Urothelium cell line (cell line): ENCODE results near the gene SMARCAD1.
"Not testable (repeated sequence)": the region's sequence is repeated elsewhere in the genome, so short reads cannot be mapped to it uniquely, and the experiment has no call there.

Source experiments
- DNase-seq: peaks from one replicate; pipeline ENCODE4 v3.0.0; 2011; ENCODE audit warnings: low spot score, mixed read lengths
- FAIRE-seq: peaks from 2 replicates; lab custom pipeline; 2011; peaks lifted over from hg19 to GRCh38; lab: Jason Lieb, UNC

Gene SMARCAD1

GRCh38 chr4:94285666-94286065 lies 78.0 kb downstream of the SMARCAD1 start:
- no peak for DNase-seq
- no peak for FAIRE-seq

DNA sequence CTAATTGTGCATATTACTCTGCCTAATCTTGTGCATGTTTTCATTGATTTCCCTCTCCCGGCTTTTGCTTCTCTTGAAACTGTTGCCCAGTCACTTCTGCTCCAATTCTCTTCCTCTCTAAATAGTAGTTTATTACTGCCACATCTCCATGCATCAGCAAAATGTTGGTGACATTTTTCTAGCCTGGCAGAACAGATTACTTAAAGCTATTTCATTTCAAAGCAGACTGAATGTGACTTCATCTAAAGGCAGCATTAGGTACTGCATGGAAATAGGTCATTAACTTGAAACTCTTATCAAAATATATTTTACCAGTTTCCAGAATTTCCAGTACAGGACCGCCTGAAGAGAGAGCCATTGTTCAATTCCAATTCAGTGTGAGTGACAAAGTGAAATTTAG lies 82.6 kb downstream of the SMARCAD1 start:
- FAIRE-seq = no peak
- DNase-seq = no peak

- not testable (repeated sequence) for DNase-seq, FAIRE-seq
Measured at GRCh38 chr4:94293981-94294380, 86.3 kb downstream of the SMARCAD1 start.

DNA sequence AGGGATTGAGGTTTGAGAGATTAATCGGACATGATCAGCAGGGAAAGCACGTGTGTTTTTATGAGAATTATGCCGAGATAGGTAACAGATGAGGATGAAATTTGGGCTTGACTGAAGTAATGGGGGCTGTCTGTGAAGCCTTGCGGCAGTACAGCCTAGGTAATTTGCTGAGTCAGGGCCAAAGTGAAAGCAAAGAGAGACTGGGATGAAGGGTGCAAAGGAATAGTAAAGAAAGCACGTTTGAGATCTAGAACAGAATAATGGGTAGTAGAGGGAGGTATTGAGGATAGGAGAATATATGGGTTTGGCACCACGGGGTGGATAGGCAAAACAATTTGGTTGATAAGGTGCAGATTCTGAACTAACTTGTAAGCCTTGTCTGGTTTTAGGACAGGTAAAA lies 87.8 kb downstream of the SMARCAD1 start:
- not testable (repeated sequence) for FAIRE-seq, DNase-seq

DNA sequence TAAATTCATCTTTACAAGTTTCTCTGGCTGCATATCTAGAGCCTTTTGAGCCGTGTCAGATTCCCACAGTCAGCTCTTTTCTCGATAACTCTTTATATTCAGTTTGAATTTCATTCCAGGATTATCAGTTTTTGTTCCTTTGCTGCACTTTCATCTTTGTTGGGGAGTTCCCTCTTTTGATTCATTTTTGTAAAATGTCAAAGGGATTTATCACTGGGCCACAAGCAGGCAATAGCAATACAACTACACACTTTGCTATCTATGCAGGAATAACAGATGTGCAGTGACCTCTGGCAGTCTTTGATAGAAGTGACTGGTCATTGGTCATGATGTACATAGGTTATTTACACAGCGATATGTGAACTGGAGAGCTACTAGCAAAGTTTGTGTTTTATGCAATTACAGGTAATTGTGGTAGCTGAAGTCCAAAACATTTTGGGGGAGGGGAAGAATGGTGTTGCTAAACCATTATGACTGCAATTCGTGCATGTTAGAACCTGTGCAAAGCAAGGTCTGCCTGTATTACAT lies 91.1 kb downstream of the SMARCAD1 start:
- no peak for DNase-seq
- FAIRE-seq = no peak

DNA sequence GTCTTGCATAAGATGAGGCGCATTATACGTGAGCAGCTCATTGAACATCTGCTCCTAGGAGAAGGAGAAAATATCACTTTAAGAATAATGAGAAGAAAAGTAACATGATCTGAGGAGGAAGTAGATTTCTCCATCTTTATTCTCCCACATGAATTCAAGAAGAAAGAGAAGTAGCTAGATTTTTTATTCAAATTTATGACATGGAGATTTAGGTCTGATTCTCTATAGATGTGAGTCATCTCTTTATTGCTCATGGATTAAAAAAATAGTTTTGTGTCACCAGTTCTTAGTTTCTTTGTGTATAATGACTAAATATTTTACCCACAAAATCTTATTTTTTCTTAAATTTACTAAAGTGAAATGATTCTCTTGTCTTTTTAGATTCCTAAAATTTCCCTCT lies 94.5 kb downstream of the SMARCAD1 start:
- DNase-seq = no peak
- no peak for FAIRE-seq

DNA sequence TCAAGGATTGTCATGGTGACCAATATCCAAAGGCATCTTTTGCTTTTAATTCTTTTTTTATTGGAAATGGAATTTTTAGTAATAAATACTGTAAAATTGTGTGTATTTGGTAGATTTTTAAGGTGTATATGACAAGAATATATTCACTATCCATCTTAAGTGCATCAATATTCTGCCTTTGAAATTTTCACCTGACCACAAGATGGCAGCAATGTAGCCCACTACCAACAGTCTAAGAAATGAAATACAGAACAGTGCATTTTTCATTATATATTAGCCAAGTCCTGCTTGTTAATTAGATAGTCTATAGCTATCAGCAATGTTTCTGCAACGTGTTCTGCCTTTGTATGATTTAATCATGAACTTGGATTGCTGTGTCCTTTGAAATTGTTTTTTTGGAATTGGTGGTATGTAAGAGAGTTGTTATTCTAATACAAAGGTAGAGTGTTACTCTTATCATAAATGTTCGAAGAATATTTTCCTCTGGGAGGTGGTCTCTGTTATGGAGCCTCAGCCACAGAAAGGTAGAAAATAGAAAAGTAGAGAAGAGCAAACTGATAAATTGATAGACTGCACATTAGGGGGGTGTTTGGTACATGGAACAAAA lies 96.8 kb downstream of the SMARCAD1 start:
- peak; percentile 9 for DNase-seq
- no peak for FAIRE-seq

DNA sequence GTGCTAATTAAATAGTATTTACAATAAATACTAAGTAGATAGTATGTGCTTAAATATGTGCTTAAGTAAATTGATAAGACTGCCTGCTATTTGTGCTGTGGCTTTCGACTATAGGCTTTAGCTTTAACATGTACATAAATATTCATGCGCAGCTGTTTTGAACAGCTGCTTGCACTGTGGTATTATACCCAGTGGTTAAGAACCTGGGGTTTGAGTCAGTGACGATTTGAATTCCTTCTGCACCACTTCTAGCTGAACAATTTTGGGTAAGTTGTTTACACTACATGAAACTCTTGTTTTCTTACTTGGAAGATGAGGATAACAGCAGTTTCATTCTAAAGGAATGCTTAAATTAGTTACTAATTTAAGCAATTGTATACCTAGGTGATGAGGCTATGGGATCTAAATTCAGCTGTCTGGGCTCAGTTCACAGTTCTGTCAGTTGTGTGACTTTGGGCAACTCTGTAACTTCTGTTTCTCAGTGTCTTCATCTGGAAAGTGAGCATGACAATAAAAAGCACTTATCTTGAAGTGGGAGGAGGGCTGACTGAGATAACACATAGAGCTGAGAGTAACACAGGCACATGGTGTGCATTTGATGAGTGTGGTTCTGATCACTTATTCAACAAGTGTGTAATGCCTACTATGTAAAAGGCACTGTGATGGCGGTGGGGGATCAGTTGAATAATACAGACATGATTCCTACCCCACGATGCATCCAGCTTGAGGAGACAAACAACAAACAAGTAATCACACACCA lies 98.0 kb downstream of the SMARCAD1 start:
- DNase-seq (no peak), FAIRE-seq (no peak)

DNA sequence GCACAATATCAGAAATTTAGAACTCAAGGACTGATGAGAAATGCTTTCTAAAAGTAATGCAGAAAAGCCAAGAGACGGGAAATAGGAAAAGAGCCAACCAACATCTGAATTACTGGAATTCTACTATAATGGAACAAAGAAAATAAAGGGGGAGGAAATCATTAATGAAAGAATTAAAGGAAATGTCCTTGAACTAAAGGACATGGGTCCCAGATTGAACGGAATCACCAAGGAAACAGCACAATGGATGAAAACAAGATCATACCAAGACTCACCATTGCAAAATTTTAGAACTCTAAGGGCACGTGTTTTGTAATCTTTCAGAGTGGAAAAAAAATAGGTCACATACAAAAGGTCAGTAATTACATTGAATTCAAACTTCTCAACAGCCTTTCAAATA lies 99.0 kb downstream of the SMARCAD1 start:
- FAIRE-seq = no peak
- DNase-seq = no peak

DNA sequence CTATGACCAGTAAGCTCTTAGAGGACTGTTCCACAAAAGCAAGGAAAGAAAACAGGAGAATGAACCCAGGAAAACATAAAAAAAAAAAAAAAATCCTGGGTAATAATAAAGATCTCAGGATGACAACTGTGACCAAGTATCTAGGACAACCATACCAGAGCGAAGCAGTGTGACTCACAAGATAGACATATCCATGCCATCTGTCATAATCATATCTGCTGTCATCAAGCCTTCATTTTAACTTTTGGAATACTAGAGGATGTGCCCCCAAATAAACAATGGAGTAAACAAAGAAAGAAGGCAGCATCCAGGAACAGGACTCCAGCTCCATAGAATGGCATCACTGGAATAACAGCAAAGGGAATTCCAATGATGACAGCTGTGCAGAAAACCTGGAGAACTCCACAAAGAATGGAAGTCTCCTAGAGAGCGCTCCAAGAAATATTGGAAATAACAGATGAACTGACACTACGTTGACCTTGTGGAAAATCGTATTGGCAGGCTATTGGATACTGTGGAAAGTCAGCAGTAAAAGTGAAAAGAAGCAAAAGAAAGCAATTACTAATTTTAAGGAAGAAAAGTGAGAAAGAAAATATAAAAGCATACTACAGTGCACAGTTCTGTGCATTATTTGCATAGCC lies 99.7 kb downstream of the SMARCAD1 start:
- FAIRE-seq = no peak

GRCh38 chr4:94319927-94320326 lies 112.3 kb downstream of the SMARCAD1 start:
- not testable (repeated sequence) for FAIRE-seq, DNase-seq

More for the DNA sequence above, 99.7 kb downstream of the SMARCAD1 start:
- DNase-seq = no peak

DNA sequence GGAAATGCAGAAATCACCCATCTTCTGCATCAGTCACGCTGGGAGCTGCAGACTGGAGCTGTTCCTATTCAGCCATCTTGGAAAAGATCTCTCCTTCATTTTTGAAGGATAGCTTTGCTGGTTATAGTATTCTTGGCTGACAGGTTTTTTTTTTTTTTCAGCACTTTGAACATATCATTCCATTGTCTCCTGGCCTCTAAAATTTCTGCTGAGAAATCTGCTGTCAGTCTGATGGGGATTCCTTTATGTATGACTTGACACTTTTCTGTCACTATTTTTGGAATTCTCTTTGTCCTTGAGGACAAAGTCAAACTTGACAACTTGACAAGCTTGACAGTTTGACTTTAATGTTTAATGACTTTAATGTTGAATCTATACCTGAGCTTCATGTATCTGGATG lies 118.2 kb downstream of the SMARCAD1 start:
- no peak for FAIRE-seq

DNA sequence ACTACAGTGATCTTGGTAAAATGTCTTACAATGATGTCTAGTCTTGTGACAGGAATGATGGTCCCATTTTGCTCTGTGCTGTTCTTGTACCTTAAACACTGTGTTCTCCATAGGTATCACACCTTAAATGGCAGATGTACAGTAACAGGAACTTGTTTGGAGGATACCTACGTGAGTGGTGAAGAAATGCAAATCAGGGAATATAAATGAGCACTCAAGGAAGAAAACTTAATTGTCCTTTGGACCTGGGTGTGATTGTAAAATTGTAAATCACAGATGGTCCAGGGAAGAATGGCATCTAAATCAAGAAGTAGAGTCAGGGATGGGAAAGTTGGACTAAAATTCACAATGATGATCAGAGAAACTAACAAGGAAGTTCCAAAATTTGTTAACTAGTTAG lies 122.3 kb downstream of the SMARCAD1 start:
- DNase-seq (no peak), FAIRE-seq (peak; percentile 40)

More for the DNA sequence above, 118.2 kb downstream of the SMARCAD1 start:
- no peak for DNase-seq

GRCh38 chr4:94332983-94333590 lies 125.4 kb downstream of the SMARCAD1 start:
- FAIRE-seq = no peak
- no peak for DNase-seq

DNA sequence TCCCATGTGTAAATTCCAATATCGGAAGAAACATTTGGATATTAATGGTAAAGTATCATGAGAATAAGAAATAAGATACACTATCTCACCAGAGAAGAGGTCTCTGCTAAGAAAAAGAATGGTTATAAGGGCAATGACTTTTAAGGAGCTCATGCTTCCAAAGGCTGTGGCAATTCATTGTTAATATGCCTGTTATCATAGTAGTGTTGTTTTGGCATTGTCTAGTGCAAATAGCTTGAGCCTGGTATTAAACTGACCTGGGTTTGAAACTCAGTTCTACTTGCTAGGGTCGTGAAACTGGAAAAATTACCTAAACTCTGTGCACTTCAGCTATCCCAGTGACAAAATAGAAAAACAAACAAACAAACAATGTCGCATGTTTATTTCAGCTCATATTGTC lies 126.2 kb downstream of the SMARCAD1 start:
- FAIRE-seq (no peak), DNase-seq (no peak)

DNA sequence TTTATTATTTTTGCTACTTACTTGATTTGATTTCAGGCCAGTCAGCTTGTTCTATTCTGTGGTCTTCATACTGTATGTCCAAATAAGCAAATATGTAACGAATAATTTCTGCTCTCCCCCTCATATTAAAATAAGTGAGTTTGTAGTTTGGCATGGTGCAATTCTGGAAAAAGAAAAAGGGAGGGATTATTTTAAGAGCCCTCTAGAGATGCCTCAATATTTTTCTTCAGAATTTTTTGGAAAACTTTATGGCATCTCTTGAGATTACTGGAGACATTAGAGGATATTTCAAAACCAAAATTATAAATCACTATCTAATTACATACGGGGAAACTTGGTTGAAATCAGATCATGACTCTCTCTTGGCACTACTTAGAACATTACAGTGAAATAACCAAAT lies 126.8 kb downstream of the SMARCAD1 start:
- FAIRE-seq = no peak
- DNase-seq = no peak

GRCh38 chr4:94334962-94335361 lies 127.3 kb downstream of the SMARCAD1 start:
- DNase-seq = no peak
- FAIRE-seq = no peak

DNA sequence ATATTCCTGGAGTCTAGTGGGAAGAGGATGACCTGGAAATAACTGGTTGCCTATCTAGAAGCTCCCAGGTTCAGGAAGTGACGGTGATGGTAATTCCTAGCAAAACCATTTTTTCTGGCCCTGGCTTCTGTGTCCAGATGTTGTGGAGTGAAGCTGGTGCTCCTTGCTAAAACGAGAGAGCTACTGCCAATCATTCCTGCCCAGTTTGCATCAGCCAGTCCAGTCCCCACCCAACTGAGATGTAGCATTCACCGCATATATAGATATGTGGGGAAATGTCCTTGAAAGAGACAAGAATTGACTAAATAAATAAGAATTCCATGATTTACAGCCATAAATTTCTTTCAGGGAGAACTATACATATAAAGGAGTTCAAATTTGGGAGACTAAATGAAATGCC lies 128.6 kb downstream of the SMARCAD1 start:
- FAIRE-seq (no peak), DNase-seq (no peak)

DNA sequence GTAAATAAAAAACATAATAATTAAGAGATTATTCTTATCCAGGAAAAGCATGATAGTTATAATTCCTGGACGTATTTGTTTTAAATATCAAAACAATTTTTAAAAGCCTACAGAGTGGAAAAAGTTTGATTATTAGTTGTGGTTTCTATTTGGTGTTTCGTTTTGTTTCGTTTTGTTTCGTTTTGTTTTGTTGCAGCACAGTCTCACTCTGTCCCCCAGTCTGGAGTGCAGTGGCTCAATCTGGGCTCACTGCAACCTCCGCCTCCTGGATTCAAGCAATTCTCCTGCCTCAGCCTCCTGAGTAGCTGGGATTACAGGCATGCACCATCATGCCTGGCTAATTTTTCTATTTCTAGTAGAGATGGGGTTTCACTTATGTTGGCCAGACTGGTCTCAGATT lies 129.1 kb downstream of the SMARCAD1 start:
- FAIRE-seq = not testable (repeated sequence)

DNA sequence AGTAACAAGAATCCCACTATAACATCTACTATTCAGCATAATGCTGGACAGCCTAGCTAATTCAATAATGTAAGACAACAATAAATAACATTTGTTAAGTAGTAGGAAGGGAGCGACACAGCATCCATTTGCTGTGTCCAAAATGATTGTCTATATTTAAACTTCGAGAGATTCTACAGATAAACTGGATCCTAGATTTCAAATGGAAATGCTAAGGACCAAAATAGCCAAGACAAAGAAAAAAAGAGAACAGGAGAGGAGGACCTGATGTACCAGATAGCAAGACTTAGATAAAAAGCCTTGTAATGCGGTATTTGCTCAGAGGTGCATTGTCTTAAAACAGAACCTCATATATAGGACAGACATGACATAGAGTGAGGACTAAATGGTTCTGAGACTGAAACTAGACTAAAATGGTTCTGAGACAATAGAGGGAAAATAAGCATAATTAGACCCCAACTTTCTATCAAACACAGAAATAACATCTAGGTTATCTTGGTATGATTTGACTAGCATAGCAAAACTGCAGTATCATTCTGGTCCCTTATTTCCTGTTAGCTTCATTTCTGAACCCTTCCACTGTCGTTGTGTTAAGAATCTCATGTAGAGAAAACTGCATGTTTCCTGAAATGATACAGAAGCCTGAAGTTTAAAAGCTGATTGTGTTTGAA lies 131.2 kb downstream of the SMARCAD1 start:
- no peak for DNase-seq
- no peak for FAIRE-seq

More for the DNA sequence above, 129.1 kb downstream of the SMARCAD1 start:
- DNase-seq = not testable (repeated sequence)

DNA sequence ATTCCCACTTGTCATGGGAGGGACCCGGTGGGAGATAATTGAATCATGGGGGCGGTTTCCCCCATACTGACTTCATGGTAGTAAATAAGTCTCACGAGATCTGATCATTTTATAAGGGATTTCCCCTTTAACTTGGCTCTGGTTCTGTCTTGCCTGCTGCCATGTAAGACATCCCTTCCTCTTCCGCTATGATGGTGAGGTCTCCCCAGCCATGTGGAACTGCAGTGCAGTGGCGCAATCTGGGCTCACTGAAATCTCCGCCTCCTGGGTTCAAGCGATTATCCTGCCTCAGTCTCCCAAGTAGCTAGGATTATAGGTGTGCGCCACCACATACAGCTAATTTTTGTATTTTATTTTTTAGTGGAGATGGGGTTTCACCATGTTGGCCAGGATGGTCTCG lies 132.1 kb downstream of the SMARCAD1 start:
- no peak for FAIRE-seq
- no peak for DNase-seq
